GM19397 (cell line): ENCODE data around the gene PYY.
"Not testable (repeated sequence)": the region's sequence is repeated elsewhere in the genome, so short reads cannot be mapped to it uniquely, and the experiment has no call there.

Experiments
- ATAC-seq: cut with Tn5 transposase; IDR thresholded peaks from one replicate; pipeline ENCODE4 v1.9.1; 2021; ENCODE audit warnings: mild to moderate bottlenecking, moderate library complexity; ENCODE audit not compliant: unreplicated experiment

Gene PYY

DNA sequence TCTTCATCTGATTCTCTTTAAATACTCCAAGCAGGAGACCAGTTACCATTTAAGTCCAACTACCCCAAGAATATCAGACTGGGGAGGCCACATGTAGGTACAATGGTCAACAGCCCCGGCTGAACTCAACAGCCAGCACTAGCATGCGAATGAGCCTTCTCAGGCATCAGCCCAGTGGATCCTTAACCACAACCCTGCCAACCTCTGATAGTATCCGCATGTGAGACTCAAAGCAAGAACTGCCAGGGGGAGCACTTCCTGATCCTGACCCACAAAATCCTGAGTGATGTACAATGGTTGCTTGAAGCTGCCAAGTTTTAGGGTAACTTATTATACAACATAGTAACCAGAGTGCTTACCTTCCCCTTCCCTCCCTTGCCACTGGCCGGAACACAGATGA is 4.0 kb downstream of the PYY start:
- no peak for ATAC-seq

GRCh38 chr17:43946781-43947180 is 7.0 kb downstream of the PYY start:
- no peak for ATAC-seq

DNA sequence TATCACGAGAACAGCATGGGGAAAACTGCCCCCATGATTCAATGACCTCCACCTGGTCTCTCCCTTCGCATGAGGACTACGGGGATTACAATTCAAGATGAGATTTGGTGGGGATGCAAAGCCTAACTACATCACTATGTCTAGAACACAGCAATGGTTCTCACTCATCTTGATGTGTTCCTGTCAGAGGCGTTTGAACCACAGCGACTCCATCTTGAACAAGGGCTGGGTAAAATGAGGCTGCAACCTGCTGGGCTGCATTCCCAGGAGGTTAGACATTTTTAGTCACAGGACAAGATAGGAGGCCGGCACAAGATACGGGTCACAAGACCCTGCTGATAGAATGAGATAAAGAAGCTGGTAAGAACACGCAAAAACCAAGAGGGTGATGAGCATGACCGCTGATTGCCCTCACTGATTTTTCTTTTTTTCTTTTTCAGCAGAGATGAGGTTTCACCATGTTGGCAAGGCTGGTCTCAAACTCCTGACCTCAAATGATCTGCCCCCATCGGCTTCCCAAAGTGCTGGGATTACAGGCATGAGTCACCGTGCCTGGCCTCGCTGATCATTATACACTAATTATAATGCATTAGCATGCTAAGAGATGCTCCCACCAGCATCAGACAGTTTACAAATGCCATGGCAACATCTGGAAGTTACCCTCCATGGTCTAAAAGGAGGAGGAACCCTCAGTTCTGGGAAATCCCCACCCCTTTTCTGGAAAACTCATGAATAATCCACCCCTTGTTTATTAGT is 8.5 kb downstream of the PYY start:
- no peak for ATAC-seq

DNA sequence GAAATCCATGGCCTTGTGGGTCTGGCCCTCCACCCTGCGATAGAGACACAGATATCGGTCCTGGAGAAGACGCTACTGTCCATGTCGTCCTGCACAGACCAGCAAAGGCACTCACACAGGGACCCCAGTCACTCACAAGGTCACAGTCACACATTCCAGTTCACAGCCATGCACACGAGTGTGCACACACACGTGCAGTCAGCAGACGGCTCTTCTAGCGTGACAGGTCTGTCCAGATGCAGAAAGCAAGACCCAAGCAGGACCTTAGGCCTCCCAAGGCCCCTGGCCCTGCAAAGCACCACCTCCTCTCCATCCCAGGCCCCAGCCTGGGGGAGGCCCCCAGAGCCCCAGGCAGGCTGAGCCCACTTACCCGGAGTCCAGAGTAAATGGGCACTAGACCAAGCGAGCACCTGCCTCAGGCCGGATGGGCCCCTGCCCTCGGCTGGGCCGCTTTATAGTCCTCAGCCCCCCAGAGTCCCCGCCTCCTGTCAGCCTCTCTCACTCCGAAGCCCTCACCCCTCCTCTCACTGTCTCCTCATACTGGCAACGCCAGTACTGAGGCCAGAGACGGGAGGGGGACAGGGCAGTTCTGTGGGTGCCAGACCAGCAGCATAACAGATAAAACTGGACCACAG is 11.6 kb downstream of the PYY start, which contains the start of gene PPY:
Gene PPY (minus strand): TSS at position 426 of the 635 bp plus-strand sequence. CDS start 822 bp downstream, outside the sequence.
- no peak for ATAC-seq

DNA sequence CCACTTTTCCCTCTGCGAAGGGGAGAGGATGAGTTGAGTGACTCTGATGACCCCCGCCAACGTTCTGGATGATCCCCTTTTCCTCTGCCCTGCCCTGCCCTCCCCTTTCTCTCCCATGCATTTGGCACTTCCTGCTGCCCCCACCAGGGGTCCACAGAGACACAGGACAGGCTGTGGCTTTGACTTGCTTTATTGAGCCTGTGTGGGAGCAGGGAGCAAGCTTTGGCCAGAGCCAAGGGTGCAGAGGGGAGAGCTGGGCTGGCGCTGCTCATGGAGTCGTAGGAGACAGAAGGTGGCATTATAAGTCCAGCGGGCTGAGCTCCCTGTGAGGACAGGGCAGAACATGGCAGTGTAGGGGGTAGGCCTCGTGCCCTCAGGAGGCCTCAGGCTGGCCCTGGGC is 13.1 kb downstream of the PYY start:
- no peak for ATAC-seq

DNA sequence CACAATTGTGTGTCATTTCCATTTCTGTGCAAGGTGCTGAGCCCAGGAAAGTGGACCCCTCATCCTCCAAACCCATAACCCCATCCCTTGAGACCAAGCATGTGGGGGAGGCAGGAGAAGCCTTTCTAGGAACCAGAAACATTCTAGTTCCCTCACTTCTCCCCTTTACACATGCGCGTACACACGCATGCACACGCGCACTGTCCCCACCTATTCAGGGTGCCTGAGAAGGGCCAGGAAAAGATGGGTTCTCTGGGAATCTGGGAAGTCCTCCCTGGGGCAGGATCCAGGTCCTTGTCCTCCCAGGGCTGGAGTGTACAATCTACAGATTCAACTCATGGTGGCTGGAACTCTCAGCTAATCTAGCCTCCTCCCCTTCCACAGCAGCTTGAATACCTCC is 13.9 kb downstream of the PYY start:
- ATAC-seq, result no peak

- not testable (repeated sequence) for ATAC-seq
Measured at GRCh38 chr17:43939452-43939851, 14.3 kb downstream of the PYY start.

- no peak for ATAC-seq
Measured at GRCh38 chr17:43938838-43939182, 14.9 kb downstream of the PYY start.

GRCh38 chr17:43936434-43936833 is 17.3 kb downstream of the PYY start:
- no peak for ATAC-seq

- no peak for ATAC-seq
Measured at GRCh38 chr17:43935926-43936261, 17.8 kb downstream of the PYY start.

DNA sequence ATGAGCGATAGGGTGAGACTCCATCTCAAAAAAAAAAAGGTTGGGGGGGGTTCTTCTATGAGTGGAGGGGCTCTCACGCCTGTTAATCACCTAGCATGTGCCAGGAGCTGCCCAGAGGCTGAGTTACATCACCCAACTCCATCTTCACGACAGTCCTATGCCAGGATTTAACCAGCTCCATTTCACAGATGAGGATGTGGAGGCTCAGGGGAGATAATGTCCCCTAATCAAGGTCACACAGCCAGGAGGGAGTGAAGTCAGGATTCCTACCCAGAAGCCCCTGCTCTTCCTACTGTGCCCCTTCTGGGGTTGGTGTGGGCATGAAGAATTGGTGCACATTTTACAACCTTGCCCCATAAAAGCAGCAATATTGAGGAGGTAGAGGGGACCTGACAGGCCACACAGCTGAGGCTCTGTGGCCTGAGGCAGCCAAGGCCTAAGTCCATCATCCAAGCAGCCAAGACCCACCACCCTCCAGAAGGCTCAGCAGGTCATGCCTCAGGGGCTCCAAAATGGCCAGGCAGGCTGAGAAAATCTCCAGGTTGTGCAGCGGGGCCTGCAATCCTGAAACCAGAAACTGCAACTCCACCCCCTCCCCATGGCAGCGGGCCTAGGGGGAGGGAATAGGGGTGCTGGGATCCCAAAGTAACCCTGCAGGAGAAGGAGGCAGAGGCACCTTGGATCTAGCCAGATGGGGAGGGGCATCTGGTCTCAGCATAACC is 18.4 kb downstream of the PYY start:
- no peak for ATAC-seq

DNA sequence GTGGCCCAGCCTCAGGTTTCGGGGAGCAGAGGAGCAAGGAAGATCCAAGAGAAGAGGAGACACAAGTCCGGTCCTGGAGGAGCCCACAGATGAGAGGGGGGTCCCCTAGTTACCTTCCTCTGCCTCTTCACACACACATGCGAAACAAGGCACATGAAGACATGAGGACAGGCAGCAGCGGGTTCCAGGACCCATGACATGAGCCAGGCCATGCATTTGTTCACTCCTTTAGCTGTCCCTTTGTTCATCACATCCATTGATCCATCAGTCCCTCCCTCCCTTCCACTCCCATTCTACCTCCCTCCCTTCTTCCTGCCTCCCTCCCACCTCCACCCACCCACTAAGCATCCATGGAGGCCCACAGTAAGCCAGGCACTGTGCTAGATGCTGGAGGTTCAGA is 20.8 kb downstream of the PYY start:
- ATAC-seq, result no peak

GRCh38 chr17:43932357-43932756 is 21.4 kb downstream of the PYY start:
- ATAC-seq, result no peak

GRCh38 chr17:43931062-43931571 is 22.6 kb downstream of the PYY start:
- no peak for ATAC-seq

- ATAC-seq, result no peak
Measured at GRCh38 chr17:43928609-43929008, 25.1 kb downstream of the PYY start.

DNA sequence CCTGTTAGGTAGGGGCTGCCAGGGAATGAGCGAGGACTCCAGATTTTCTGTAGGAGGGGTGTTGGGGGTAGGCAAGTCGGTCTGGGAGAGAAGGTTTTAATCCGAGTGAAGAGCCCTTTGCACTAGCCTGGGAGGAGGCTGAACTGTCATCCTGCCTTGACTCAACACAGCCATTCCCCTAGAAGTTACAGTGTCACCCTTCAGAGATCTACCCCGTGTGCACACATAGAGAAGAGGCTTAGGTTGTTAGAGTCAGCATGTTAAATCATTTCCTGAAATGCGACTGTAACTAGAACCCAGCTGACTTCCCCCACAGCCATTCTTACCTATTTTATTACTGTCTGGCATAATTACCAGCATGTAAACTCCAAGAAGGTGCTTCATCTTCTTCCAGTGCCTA is 25.8 kb downstream of the PYY start:
- ATAC-seq, result not testable (repeated sequence)

DNA sequence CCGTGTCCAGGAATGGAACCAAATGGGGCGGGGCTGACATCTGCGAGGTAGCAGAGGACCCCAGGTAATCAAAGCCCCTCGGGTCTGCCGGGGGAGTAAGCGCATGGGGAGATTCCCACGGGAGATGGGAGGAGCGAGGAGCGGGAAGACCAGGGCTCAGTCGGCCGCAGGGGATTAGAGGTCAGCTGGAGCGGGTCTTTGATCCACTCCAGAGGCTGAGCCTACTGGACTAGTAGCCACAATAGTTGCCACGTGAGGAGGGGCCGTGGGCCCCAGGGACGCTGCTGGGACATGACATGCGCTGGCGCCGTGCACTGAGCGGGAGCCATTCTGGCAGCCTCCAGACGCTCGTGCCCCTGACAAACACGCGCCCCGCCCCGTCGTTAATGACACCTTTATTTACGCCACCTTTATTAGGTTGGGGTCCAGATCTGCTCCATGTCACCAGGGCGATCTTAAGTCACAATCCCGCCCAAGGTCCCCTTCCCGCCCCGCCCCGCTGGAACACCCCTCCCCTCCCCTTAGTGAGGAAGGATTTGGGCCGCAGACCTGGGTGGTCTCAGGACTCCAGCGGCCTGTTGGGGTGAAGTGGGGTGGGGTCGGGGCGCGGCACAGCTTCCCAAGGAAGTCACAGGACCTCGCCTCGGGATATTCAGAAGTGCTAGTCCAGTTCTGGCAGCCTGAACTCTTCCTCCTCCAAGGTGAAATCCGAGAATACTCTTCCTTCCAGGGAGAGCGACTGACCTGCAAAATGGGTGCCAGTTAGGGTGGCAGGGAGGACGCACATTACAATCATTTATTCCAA is 26.5 kb downstream of the PYY start:
- ATAC-seq, result no peak

DNA sequence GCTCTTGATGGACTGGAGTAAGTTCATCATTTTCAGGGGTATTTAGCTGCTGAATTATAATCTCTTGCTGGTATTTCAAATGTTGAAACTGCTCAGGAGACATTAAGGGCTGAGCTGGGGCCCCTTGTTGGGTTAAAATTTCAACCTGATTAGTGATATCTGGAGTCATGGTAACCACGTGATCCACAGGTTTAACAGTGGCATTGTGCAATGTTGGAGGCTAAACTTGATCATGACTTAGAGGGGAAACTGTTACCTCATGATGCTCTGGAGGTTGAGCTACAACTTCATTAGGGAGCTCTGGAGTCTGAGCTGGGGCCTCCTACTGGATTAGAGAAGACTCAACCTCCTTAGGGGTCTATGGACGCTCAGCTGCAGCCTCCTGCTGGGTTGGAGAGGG is 29.2 kb downstream of the PYY start:
- ATAC-seq, result no peak

DNA sequence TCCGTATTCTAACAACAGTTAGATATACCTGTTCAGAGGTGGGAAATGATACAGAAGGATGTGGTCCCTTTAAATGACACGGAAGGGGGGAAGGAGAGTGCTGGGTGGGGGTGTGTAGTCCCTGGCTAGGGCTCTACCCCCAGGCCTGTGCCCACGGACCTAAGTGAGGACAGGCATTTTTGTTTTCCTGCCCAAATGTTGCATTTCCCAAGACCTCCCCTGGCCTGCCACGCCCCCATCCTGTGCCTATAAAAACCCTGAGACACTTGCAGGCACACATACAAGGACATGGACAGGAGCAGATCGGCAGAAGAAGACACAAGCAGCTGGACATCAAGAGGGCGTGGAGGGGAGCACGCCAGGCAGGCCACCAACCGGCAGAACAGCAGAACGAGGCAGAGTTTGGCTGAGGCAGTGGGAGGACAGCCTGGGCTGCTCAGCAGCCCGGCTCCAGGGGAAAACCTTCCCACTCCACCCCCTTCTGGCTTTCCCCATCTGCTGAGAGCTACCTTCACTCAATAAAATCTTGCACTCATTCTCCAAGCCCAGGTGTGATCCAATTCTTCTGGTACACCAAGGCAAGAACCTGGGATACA is 33.1 kb downstream of the PYY start:
- no peak for ATAC-seq

DNA sequence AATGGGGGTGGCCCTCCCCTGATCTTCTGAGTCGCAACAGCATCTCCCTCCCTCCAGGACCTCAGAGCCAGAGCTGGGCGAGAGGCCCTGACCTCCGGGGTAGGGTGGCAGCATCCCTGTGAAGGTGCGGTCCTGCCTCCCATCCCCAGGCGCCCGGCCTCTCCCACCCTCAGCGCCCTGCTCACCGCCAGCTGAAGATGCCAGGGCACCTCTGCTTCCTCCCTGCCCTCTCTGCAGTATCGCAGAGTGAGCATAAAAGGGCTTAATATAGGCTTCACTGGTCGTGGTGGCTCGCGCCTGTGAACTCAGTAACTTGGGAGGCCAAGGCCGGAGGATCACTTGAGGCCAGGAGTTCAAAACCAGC is 35.7 kb downstream of the PYY start:
- ATAC-seq, result no peak
